Upper lobe of right lung (tissue), 1 donor: ENCODE measurements around the gene VWA1. TPM values are rescaled to one million over a fixed set of nuclear protein-coding genes. Genes with fewer than 3 reads are reported as not detected.
"Not testable (repeated sequence)": the region's sequence is repeated elsewhere in the genome, so short reads cannot be mapped to it uniquely, and the experiment has no call there.

Experiments used
- ATAC-seq: fragments of 200-7000 bp; cut with Tn5 transposase; one replicate; pipeline ENCODE4 v1.9.1; 2020; ENCODE audit warnings: mild to moderate bottlenecking, moderate library complexity
- DNase-seq: peaks from one replicate; pipeline ENCODE4 v3.0.0-alpha.2; 2020
- H3K27ac ChIP-seq: fragments of 200-600 bp; one replicate; pipeline ENCODE4 v1.8.0; 2022
- H3K27me3 ChIP-seq: fragments of 200-600 bp; one replicate; pipeline ENCODE4 v1.8.0; 2022; ENCODE audit warnings: mild to moderate bottlenecking
- H3K36me3 ChIP-seq: fragments of 200-600 bp; one replicate; pipeline ENCODE4 v1.8.0; 2022
- H3K4me1 ChIP-seq: fragments of 200-600 bp; one replicate; pipeline ENCODE4 v1.8.0; 2022
- H3K4me3 ChIP-seq: fragments of 200-600 bp; one replicate; pipeline ENCODE4 v1.8.0; 2022; ENCODE audit warnings: mild to moderate bottlenecking
- H3K9me3 ChIP-seq: fragments of 200-600 bp; one replicate; pipeline ENCODE4 v1.8.0; 2022
- CTCF ChIP-seq: fragments of 200-600 bp; IDR thresholded peaks from one replicate; pipeline ENCODE4 v1.8.0; 2022; ENCODE audit warnings: antibody characterized with exemption
- intact Hi-C: fragments of 100-400 bp; cut with DNase I; formaldehyde crosslinking; loops from one replicate; pipeline ENCODE4 v1.11.0; 2022
- total RNA-seq: library from RNA; stranded (reverse); fragmentation: NEBNext Ultra II Directional; extraction: Animal tissue kit (Norgen Biotek cat#: 25700); gene quantifications from one replicate; pipeline ENCODE4 v1.2.1, GENCODE V29; 2021
- donor health status: DM: no; HTN: yes; CAD: no; lungs with severe emphysema.

The VWA1 gene
- total RNA-seq, 1 donor from 2014 or later: 87.4 TPM

- intact Hi-C loops: no loop called here
- DNase-seq (no peak), ATAC-seq (no peak)
- Histone ChIP-seq H3K9me3 (no peaks in the 10 kb centered on the region), H3K27ac (no peak overlapping the region), H3K4me1 (no peaks in the 10 kb centered on the region), H3K4me3 (no peak overlapping the region), H3K27me3 (no peaks in the 10 kb centered on the region), H3K36me3 (no peaks in the 10 kb centered on the region)
- TF ChIP-seq CTCF: no peak
Measured at GRCh38 chr1:1451696-1452364, 16.3 kb downstream of the VWA1 start.

GRCh38 chr1:1452365-1452739 lies 16.9 kb downstream of the VWA1 start:
- intact Hi-C loops, H3K9me3 ChIP-seq, DNase-seq, H3K27me3 ChIP-seq, H3K27ac ChIP-seq, H3K4me3 ChIP-seq, H3K4me1 ChIP-seq, H3K36me3 ChIP-seq, ATAC-seq: not testable (repeated sequence)

GRCh38 chr1:1452882-1453281 lies 17.4 kb downstream of the VWA1 start:
- TF ChIP-seq CTCF: no peak
- DNase-seq (no peak), ATAC-seq (no peak)
- H3K27ac ChIP-seq: no peak overlapping the region
- no peaks in the 10 kb centered on the region for H3K36me3 ChIP-seq
- no peaks in the 10 kb centered on the region for H3K9me3 ChIP-seq
- no peak overlapping the region for H3K4me3 ChIP-seq
- H3K4me1 ChIP-seq: no peaks in the 10 kb centered on the region
- intact Hi-C loops: no loop called here
- no peaks in the 10 kb centered on the region for H3K27me3 ChIP-seq

GRCh38 chr1:1454286-1455056 lies 19.0 kb downstream of the VWA1 start:
- H3K36me3 ChIP-seq, DNase-seq, ATAC-seq, intact Hi-C loops, H3K27ac ChIP-seq, H3K9me3 ChIP-seq, H3K4me3 ChIP-seq, H3K27me3 ChIP-seq, H3K4me1 ChIP-seq: not testable (repeated sequence)

GRCh38 chr1:1455366-1455884 lies 19.9 kb downstream of the VWA1 start:
- Histone ChIP-seq H3K27me3 (no peaks in the 10 kb centered on the region), H3K4me1 (no peaks in the 10 kb centered on the region), H3K27ac (no peak overlapping the region), H3K36me3 (no peaks in the 10 kb centered on the region), H3K9me3 (no peaks in the 10 kb centered on the region), H3K4me3 (no peak overlapping the region)
- no peak for TF ChIP-seq CTCF
- DNase-seq (no peak), ATAC-seq (no peak)
- intact Hi-C loops: no loop called here

- intact Hi-C loops, DNase-seq, H3K27ac ChIP-seq, ATAC-seq, H3K9me3 ChIP-seq, H3K4me1 ChIP-seq, H3K36me3 ChIP-seq, H3K4me3 ChIP-seq, H3K27me3 ChIP-seq: not testable (repeated sequence)
Measured at GRCh38 chr1:1455934-1456333, 20.4 kb downstream of the VWA1 start.

- H3K27ac ChIP-seq, H3K4me1 ChIP-seq, H3K27me3 ChIP-seq, H3K36me3 ChIP-seq, H3K4me3 ChIP-seq, intact Hi-C loops, H3K9me3 ChIP-seq, DNase-seq, ATAC-seq: not testable (repeated sequence)
Measured at GRCh38 chr1:1456683-1457255, 21.3 kb downstream of the VWA1 start.

GRCh38 chr1:1459156-1459555 lies 23.7 kb downstream of the VWA1 start:
- not testable (repeated sequence) for ATAC-seq

GRCh38 chr1:1459711-1460110 lies 24.2 kb downstream of the VWA1 start:
- H3K4me1 ChIP-seq, intact Hi-C loops, DNase-seq, H3K27ac ChIP-seq, H3K9me3 ChIP-seq, H3K4me3 ChIP-seq, H3K27me3 ChIP-seq, H3K36me3 ChIP-seq, ATAC-seq: not testable (repeated sequence)

More at GRCh38 chr1:1459156-1459555, 23.7 kb downstream of the VWA1 start:
- H3K36me3 ChIP-seq, intact Hi-C loops, H3K4me1 ChIP-seq, H3K27me3 ChIP-seq, DNase-seq, H3K9me3 ChIP-seq, H3K27ac ChIP-seq, H3K4me3 ChIP-seq: not testable (repeated sequence)
